ENCODE data around the gene BRD9.

DNA sequence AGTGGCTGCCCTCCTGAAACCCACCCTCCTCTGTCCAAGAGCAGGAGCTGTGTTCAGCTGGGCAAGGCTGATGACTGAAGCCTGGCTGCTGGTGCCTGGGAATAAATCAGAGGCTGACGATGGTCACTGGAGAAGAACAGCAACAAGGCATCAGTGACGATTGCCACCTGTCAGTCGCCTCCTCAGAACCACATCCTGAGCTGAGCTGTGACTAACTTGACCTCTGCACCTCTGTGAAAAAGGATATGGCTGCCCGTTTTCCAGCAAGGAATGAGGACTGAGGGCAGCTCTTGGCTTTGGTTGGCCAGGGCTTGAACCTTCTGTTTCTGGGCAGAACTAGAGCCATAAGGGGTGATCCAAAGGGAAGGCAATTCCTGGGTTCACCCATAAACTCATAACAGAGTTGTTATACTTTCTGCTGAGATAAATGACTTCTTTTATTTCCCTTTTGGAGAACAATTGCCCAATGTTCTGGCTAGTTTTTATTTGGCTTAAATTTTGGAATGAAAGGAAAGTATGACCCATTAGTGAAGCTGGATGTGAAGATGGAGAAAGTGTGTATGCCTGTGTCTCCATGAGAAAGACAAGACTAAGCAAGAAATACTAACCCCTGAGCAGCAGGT is 40.1 kb upstream of the BRD9 start:
- TF ChIP-seq TAF1 (IDR thresholded peaks at IDR 0.05; ENCODE audit: borderline replicate concordance, insufficient read depth, low read length) (no peak), REST (IDR thresholded peaks at IDR 0.05; ENCODE audit: insufficient read depth in 1 of 2, low read depth in 2 of 2, low read length in 2 of 2) (no peak)

Measured in PFSK-1 (cell line).